K562 (cell line): ENCODE data around the gene DPPA4. TPM values are rescaled to one million over a fixed set of nuclear protein-coding genes. Genes with fewer than 3 reads are reported as not detected.

Source experiments
- polyA plus RNA-seq, 8 experiments: library from polyadenylated mRNA; depleted of rRNA in 4 of 8; stranded (reverse) in 5 of 8; unstranded in 3 of 8; fragments of >200 nt; fragmentation: Nextera tagmentation in 2 of 8; fragmentation: Illumina TruSeq in 1 of 8; extraction: Ambion mirVana in 2 of 8; extraction: Trizol in 1 of 8; gene quantifications; 2 replicates each; pipeline versions ENCODE4 v1.2.1 to v1.2.3, GENCODE V29; 2011 to 2014; ENCODE audit warnings: inconsistent platforms in 1 of 8, missing spikeins in 1 of 8
- total RNA-seq, 7 experiments: library from RNA; depleted of rRNA in 6 of 7; stranded (reverse); fragments of >200 nt in 6 of 7; fragmentation: Illumina TruSeq in 2 of 7; extraction: Trizol in 2 of 7; gene quantifications; 2 replicates each; pipeline versions ENCODE4 v1.2.1 to v1.2.3, GENCODE V29; 2011 to 2021; ENCODE audit warnings: low replicate concordance in 1 of 7
- TF ChIP-seq, protein P1 (sequence below), 2 experiments: fragments of 450-650 bp in 1 of 2; sonication (generic) in 1 of 2; formaldehyde crosslinking in 1 of 2; IDR thresholded peaks; 2 replicates each; pipeline versions ENCODE4 v1.7.1 to v1.9.0; 2016 to 2022; ENCODE audit warnings: inconsistent platforms in 1 of 2, mild to moderate bottlenecking in 1 of 2, missing genetic modification reagents in 1 of 2

DPPA4 gene
- total and polyA plus RNA-seq, 9 of the 15 experiments (the other 6 are each of a cell fraction or from before 2014, with no cell fraction given) = 0.53 TPM; not detected in 8

DNA sequence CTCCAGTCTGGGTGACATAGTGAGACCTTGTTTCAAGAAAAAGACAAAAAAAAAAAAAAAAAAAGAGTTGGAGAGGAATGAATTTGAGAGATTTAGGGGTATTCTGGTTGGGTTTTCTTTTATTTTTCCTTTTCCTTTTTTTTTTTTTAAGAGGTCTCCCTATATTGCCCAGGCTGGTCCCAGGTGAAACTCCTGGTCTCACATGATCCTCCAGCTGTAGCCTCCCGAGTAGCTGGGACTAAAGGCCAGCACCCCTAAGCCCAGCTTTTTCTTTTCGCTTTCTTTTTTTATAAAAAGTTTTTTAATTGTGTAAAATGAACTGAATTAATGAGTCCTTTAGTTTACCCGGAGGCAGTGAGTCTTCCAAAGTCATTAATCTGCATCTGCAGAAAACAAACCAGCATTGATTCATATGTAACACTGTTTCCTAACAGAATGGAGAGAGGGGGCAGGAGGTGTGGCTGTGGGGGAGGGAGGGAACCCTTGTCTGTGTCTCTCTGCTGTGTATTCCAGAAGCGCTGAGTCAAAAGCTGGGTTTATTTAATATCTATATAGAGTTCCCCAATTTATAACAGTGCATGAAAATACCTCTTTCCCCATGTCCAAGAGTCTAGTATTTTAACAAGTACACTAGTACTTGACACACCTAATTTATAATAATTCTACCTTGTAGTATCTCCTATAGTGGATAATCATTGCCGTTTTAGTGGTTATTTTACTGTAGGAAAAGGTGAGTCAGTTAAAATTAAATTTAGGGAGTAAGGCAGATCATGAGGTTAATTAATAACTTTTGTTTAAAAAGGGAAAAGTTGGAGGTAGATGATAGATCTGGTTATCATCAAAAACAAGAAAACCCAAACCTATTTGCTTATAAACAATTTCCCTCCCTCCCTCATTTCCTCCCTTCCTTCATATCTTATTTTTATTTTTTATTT lies 2.6 kb upstream of the DPPA4 start (continued):
- TF ChIP-seq, protein P1, sequence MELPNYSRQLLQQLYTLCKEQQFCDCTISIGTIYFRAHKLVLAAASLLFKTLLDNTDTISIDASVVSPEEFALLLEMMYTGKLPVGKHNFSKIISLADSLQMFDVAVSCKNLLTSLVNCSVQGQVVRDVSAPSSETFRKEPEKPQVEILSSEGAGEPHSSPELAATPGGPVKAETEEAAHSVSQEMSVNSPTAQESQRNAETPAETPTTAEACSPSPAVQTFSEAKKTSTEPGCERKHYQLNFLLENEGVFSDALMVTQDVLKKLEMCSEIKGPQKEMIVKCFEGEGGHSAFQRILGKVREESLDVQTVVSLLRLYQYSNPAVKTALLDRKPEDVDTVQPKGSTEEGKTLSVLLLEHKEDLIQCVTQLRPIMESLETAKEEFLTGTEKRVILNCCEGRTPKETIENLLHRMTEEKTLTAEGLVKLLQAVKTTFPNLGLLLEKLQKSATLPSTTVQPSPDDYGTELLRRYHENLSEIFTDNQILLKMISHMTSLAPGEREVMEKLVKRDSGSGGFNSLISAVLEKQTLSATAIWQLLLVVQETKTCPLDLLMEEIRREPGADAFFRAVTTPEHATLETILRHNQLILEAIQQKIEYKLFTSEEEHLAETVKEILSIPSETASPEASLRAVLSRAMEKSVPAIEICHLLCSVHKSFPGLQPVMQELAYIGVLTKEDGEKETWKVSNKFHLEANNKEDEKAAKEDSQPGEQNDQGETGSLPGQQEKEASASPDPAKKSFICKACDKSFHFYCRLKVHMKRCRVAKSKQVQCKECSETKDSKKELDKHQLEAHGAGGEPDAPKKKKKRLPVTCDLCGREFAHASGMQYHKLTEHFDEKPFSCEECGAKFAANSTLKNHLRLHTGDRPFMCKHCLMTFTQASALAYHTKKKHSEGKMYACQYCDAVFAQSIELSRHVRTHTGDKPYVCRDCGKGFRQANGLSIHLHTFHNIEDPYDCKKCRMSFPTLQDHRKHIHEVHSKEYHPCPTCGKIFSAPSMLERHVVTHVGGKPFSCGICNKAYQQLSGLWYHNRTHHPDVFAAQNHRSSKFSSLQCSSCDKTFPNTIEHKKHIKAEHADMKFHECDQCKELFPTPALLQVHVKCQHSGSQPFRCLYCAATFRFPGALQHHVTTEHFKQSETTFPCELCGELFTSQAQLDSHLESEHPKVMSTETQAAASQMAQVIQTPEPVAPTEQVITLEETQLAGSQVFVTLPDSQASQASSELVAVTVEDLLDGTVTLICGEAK (IDR thresholded peaks at IDR 0.05) = no peak
- TF ChIP-seq, protein P1 (CRISPR knock-in tag; IDR thresholded peaks at IDR 0.05) = no peak
- TF ChIP-seq, all 486 proteins: peak for 0
